Endothelial cell of umbilical vein (primary cell): Measurements from ENCODE around the gene BLOC1S2. TPM values are rescaled to one million over a fixed set of nuclear protein-coding genes. Genes with fewer than 3 reads are reported as not detected.

ENCODE experiments used
- BruUV-seq: library from RNA; stranded (reverse); fragments of 400-500 nt; replicated peaks from 2 replicates; lab custom pipeline; 2021; lab: Mats Ljungman, UMichigan
- CTCF ChIA-PET: fragments of 300-600, 350-600 bp; sonication (Branson Sonifier 250); formaldehyde crosslinking; loops from one replicate; lab custom pipeline; 2021; ENCODE audit warnings: antibody characterized with exemption, inconsistent platforms; lab: Charles Lee
- POLR2A ChIA-PET: fragments of 300-600, 350-600 bp; sonication (Branson Sonifier 250); formaldehyde crosslinking; loops from one replicate; lab custom pipeline; 2021; ENCODE audit warnings: antibody characterized with exemption, inconsistent platforms; lab: Charles Lee
- DNase-seq: peaks from one replicate; pipeline ENCODE4 v3.0.0-alpha.2; 2011; ENCODE audit warnings: low read depth, low spot score
- FAIRE-seq: peaks from 2 replicates; lab custom pipeline; 2011; peaks lifted over from hg19 to GRCh38; lab: Jason Lieb, UNC
- H2AFZ ChIP-seq: 2 replicates; pipeline ENCODE4 v1.6.0; 2012; ENCODE audit warnings: low read depth, low read length, control low read depth, inconsistent platforms
- H3K27ac ChIP-seq: 2 replicates; pipeline ENCODE4 v1.5.1; 2011; ENCODE audit warnings: low read depth, mild to moderate bottlenecking, control low read depth, low read length, moderate library complexity; ENCODE audit not compliant: insufficient read depth
- H3K27me3 ChIP-seq, 2 experiments: 2 replicates each; pipeline versions ENCODE4 v1.6.0 to v1.6.1; 2011; ENCODE audit warnings: low read length in 2 of 2, mixed read lengths in 1 of 2; ENCODE audit not compliant: control insufficient read depth in 2 of 2, insufficient read depth in 2 of 2
- H3K36me3 ChIP-seq, 2 experiments: 2 replicates in 1 of 2; 3 replicates in 1 of 2; pipeline ENCODE4 v1.5.1; 2011; ENCODE audit warnings: low read length in 2 of 2, mild to moderate bottlenecking in 1 of 2, moderate library complexity in 1 of 2; ENCODE audit not compliant: control insufficient read depth in 2 of 2, insufficient read depth in 2 of 2; ENCODE audit errors: extremely low read depth in 1 of 2
- H3K4me1 ChIP-seq: 3 replicates; pipeline ENCODE4 v1.5.1; 2011; ENCODE audit warnings: mild to moderate bottlenecking, low read length; ENCODE audit not compliant: control insufficient read depth, insufficient read depth; ENCODE audit errors: extremely low read depth
- H3K4me2 ChIP-seq: 2 replicates; pipeline ENCODE4 v1.6.1; 2011; ENCODE audit warnings: low read length, control low read depth, mixed read lengths; ENCODE audit not compliant: insufficient read depth
- H3K4me3 ChIP-seq, 3 experiments: fragments of 200-600 bp in 1 of 3; sonication (generic), shearing (Covaris generic) in 1 of 3; replicated peaks in 1 of 3; 2 replicates each; pipeline ENCODE4 v1.5.1; 2011 to 2016; ENCODE audit warnings: control low read depth in 3 of 3, low read length in 3 of 3, mild to moderate bottlenecking in 2 of 3, inconsistent platforms in 1 of 3, low read depth in 1 of 3, moderate library complexity in 1 of 3; ENCODE audit not compliant: insufficient read depth in 1 of 3
- H3K79me2 ChIP-seq: 2 replicates; pipeline ENCODE4 v1.6.0; 2012; ENCODE audit warnings: low read length, inconsistent platforms; ENCODE audit not compliant: control insufficient read depth, insufficient read depth
- H3K9ac ChIP-seq: replicated peaks from 2 replicates; pipeline ENCODE3; 2011; ENCODE audit warnings: low read length, control low read depth; ENCODE audit not compliant: insufficient read depth; ENCODE audit errors: extremely low read depth
- H3K9me1 ChIP-seq: replicated peaks from 3 replicates; pipeline ENCODE4 v1.6.0; 2011; ENCODE audit warnings: mild to moderate bottlenecking, low read length; ENCODE audit not compliant: control insufficient read depth, insufficient read depth; ENCODE audit errors: extremely low read depth
- H3K9me3 ChIP-seq: replicated peaks from 2 replicates; pipeline ENCODE4 v1.5.1; 2012; ENCODE audit warnings: low read length, inconsistent platforms; ENCODE audit not compliant: control insufficient read depth, insufficient read depth
- H4K20me1 ChIP-seq: replicated peaks from 2 replicates; pipeline ENCODE3; 2011; ENCODE audit warnings: mild to moderate bottlenecking, low read length; ENCODE audit not compliant: control insufficient read depth, insufficient read depth; ENCODE audit errors: extremely low read depth
- EZH2 ChIP-seq: IDR thresholded peaks from 2 replicates; pipeline ENCODE4 v1.6.1; 2012; ENCODE audit warnings: borderline replicate concordance, low read depth, mild to moderate bottlenecking, moderate library complexity, low read length, inconsistent platforms; ENCODE audit not compliant: severe bottlenecking
- FOS ChIP-seq: IDR thresholded peaks from 2 replicates; pipeline ENCODE4 v1.6.1; 2011; ENCODE audit warnings: mild to moderate bottlenecking, low read length, moderate library complexity, borderline replicate concordance; ENCODE audit not compliant: insufficient read depth
- GATA2 ChIP-seq: IDR thresholded peaks from 2 replicates; pipeline ENCODE4 v1.7.0; 2011; ENCODE audit warnings: low read depth, mild to moderate bottlenecking, moderate library complexity, mixed read lengths, low read length; ENCODE audit not compliant: insufficient read length, insufficient read depth
- JUN ChIP-seq: IDR thresholded peaks from 2 replicates; pipeline ENCODE4 v1.6.1; 2011; ENCODE audit warnings: borderline replicate concordance, low read depth; ENCODE audit not compliant: insufficient read length, insufficient read depth
- MYC ChIP-seq: IDR thresholded peaks from one replicate; pipeline ENCODE4 v1.6.1; 2011; ENCODE audit warnings: mild to moderate bottlenecking, low read depth, low read length
- POLR2A ChIP-seq: IDR thresholded peaks from 2 replicates; pipeline ENCODE4 v1.6.1; 2012; ENCODE audit warnings: low read depth, mild to moderate bottlenecking, control low read depth, low read length
- POLR2AphosphoS5 ChIP-seq: IDR thresholded peaks from 2 replicates; pipeline ENCODE4 v1.6.1; 2012; ENCODE audit warnings: low read depth, mild to moderate bottlenecking, control low read depth, low read length, moderate library complexity; ENCODE audit not compliant: insufficient read depth
- dilution Hi-C: fragments of 300-500 bp; cut with MboI; formaldehyde crosslinking; loops from one replicate; pipeline ENCODE4 v1.15.0; 2019; ENCODE audit warnings: low sequenced_read_pairs; ENCODE audit not compliant: extremely low pct_ligation_motif_present
- intact Hi-C: fragments of 100-400 bp; cut with micrococcal nuclease; formaldehyde crosslinking; loops from one replicate; pipeline ENCODE4 v1.10.0; 2022
- polyA plus RNA-seq, 4 experiments: library from polyadenylated mRNA; depleted of rRNA in 3 of 4; stranded (reverse) in 3 of 4; unstranded in 1 of 4; fragments of >200 nt; gene quantifications; 2 replicates each; pipeline versions ENCODE4 v1.2.1 to v1.2.3, GENCODE V29; 2011 to 2012; ENCODE audit warnings: missing spikeins in 1 of 4
- total RNA-seq: library from RNA; stranded (reverse); gene quantifications from 2 replicates; pipeline ENCODE4 v1.2.3, GENCODE V29; 2021
- TF ChIP-seq, protein P1 (sequence below), 2 donors: IDR thresholded peaks; 1 replicate in 1 of 2; 2 replicates in 1 of 2; pipeline ENCODE4 v1.5.1; 2011; ENCODE audit warnings: low read length in 2 of 2, mild to moderate bottlenecking in 2 of 2, moderate library complexity in 2 of 2, control low read depth in 1 of 2, inconsistent platforms in 1 of 2, low read depth in 1 of 2; ENCODE audit not compliant: insufficient read depth in 1 of 2; ENCODE audit errors: extremely low read depth in 1 of 2
- TF ChIP-seq, protein P2 (sequence below): IDR thresholded peaks from 2 replicates; pipeline ENCODE4 v1.6.1; 2011; ENCODE audit not compliant: insufficient read depth, insufficient read length

BLOC1S2 gene
- total and polyA plus RNA-seq, 2 donors (not counting 3 experiments of a cell fraction or from before 2014, with no cell fraction given), result 18.7 to 45.9 TPM

DNA sequence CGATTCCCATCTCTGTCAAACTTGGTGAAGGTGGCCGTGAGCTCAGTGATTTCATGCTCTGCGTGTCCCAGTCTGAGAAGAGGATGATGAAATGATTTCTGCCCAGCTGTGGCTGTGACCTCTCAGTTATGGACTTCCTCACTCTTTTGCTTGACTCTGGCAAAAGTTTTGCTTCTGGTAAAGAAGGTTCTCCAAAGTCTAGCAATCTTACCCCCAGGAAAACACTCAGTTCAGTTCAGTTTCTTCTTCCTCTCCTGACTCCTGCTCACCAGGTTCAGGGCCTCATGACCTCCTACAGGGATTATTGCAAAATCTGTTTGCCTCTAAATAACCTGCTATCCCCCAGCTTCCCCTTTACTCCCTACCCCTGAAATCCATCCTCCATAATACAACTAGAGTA lies 4.9 kb upstream of the BLOC1S2 start:
- no peak for DNase-seq
- Histone ChIP-seq H3K79me2 (no peaks in the 10 kb centered on the region), H3K27ac (no peak overlapping the region), H3K4me1 (peaks cover 4% of the 10 kb centered on the region), H3K36me3 (no peaks in the 10 kb centered on the region), H3K27me3 (peaks cover 19 to 22% of the 10 kb centered on the region in 2 experiments), H4K20me1 (no peaks in the 10 kb centered on the region), H3K9me3 (no peaks in the 10 kb centered on the region), H3K9ac (no peak overlapping the region), H2AFZ (no peak overlapping the region), H3K4me2 (no peak overlapping the region), H3K9me1 (no peaks in the 10 kb centered on the region), H3K4me3 (no peak overlapping the region)
- ChIA-PET POLR2A (interaction anchor here (0.6 kb wide), 1 partner anchor 25 kb away, joined by 5 read pairs; no protein-coding TSS in a partner anchor), CTCF (no interaction called here)
- BruUV-seq, result no TSS peak
- TF ChIP-seq, protein P1, sequence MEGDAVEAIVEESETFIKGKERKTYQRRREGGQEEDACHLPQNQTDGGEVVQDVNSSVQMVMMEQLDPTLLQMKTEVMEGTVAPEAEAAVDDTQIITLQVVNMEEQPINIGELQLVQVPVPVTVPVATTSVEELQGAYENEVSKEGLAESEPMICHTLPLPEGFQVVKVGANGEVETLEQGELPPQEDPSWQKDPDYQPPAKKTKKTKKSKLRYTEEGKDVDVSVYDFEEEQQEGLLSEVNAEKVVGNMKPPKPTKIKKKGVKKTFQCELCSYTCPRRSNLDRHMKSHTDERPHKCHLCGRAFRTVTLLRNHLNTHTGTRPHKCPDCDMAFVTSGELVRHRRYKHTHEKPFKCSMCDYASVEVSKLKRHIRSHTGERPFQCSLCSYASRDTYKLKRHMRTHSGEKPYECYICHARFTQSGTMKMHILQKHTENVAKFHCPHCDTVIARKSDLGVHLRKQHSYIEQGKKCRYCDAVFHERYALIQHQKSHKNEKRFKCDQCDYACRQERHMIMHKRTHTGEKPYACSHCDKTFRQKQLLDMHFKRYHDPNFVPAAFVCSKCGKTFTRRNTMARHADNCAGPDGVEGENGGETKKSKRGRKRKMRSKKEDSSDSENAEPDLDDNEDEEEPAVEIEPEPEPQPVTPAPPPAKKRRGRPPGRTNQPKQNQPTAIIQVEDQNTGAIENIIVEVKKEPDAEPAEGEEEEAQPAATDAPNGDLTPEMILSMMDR (IDR thresholded peaks at IDR 0.05; ENCODE audit: extremely low read depth in 1 of 2, insufficient read depth in 1 of 2, low read depth in 1 of 2, low read length in 2 of 2), result no peak
- TF ChIP-seq JUN, result no peak
- no peak for TF ChIP-seq FOS
- TF ChIP-seq GATA2, result no peak
- TF ChIP-seq POLR2AphosphoS5, result no peak
- TF ChIP-seq POLR2A, result no peak
- TF ChIP-seq, protein P2, sequence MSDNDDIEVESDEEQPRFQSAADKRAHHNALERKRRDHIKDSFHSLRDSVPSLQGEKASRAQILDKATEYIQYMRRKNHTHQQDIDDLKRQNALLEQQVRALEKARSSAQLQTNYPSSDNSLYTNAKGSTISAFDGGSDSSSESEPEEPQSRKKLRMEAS, result no peak
- no peak for TF ChIP-seq MYC
- no peak for TF ChIP-seq EZH2
- dilution Hi-C loops, result no loop called here
- intact Hi-C loops, result no loop called here
- FAIRE-seq, result no peak
